SK-N-SH (cell line): ENCODE data around the gene POTEF. TPM values are rescaled to one million over a fixed set of nuclear protein-coding genes. Genes with fewer than 3 reads are reported as not detected.
"Not testable (repeated sequence)": the region's sequence is repeated elsewhere in the genome, so short reads cannot be mapped to it uniquely, and the experiment has no call there.

ENCODE experiments used
- CTCF ChIA-PET: fragments of 300-600, 350-600 bp; formaldehyde crosslinking; extraction: SDS; loops from one replicate; lab custom pipeline; 2021; lab: Yijun Ruan, JAX
- POLR2A ChIA-PET: fragments of 350-600 bp; sonication (Branson Sonifier 250); formaldehyde crosslinking; extraction: SDS; loops from one replicate; lab custom pipeline; 2020; ENCODE audit warnings: antibody characterized with exemption, inconsistent platforms; lab: Yijun Ruan, JAX
- DNase-seq: peaks from one replicate; pipeline ENCODE4 v3.0.0; 2012
- H2AFZ ChIP-seq: fragments of 200-600 bp; sonication (generic); 2 replicates; pipeline ENCODE4 v1.8.1; 2016; ENCODE audit warnings: antibody characterized with exemption, mild to moderate bottlenecking, low read depth
- H3F3A ChIP-seq: fragments of 200-600 bp; sonication (generic); replicated peaks from 2 replicates; pipeline ENCODE3; 2016; ENCODE audit warnings: antibody characterized with exemption, mild to moderate bottlenecking; ENCODE audit not compliant: insufficient read depth
- H3K27ac ChIP-seq, 2 experiments: fragments of 200-500 bp in 1 of 2; fragments of 200-600 bp in 1 of 2; sonication (Bioruptor generic) in 1 of 2; sonication (generic), shearing (Covaris generic) in 1 of 2; 2 replicates each; pipeline versions ENCODE4 v1.5.1 to v1.6.1; 2014 to 2016; ENCODE audit warnings: low read depth in 2 of 2, inconsistent platforms in 1 of 2, low read length in 1 of 2, mild to moderate bottlenecking in 1 of 2, mixed read lengths in 1 of 2
- H3K27me3 ChIP-seq: fragments of 200-600 bp; sonication (generic), shearing (Covaris generic); 2 replicates; pipeline ENCODE4 v1.6.1; 2016; ENCODE audit warnings: mixed run types; ENCODE audit not compliant: insufficient read depth
- H3K36me3 ChIP-seq, 2 experiments: fragments of 200-500 bp in 1 of 2; fragments of 200-600 bp in 1 of 2; sonication (Bioruptor generic) in 1 of 2; sonication (generic) in 1 of 2; replicated peaks in 1 of 2; 2 replicates each; pipeline versions ENCODE3 to v1.5.1; 2014 to 2016; ENCODE audit warnings: low read length in 1 of 2, mild to moderate bottlenecking in 1 of 2; ENCODE audit not compliant: insufficient read depth in 2 of 2, control insufficient read depth in 1 of 2
- H3K4me1 ChIP-seq, 2 experiments: fragments of 200-500 bp in 1 of 2; fragments of 200-600 bp in 1 of 2; sonication (Bioruptor generic) in 1 of 2; sonication (generic), shearing (Covaris generic) in 1 of 2; 2 replicates each; pipeline versions ENCODE4 v1.5.1 to v1.6.1; 2014 to 2016; ENCODE audit warnings: low read depth in 1 of 2, low read length in 1 of 2, mixed run types in 1 of 2; ENCODE audit not compliant: insufficient read depth in 2 of 2, control insufficient read depth in 1 of 2
- H3K4me2 ChIP-seq: fragments of 200-600 bp; sonication (generic), shearing (Covaris generic); 2 replicates; pipeline ENCODE4 v1.6.1; 2017; ENCODE audit warnings: mixed run types
- H3K4me3 ChIP-seq, 2 experiments: fragments of 200-500 bp in 1 of 2; fragments of 200-600 bp in 1 of 2; sonication (Bioruptor generic) in 1 of 2; sonication (generic), shearing (Covaris generic) in 1 of 2; 2 replicates each; pipeline versions ENCODE4 v1.5.1 to v1.8.1; 2014 to 2016; ENCODE audit warnings: low read depth in 2 of 2, inconsistent platforms in 1 of 2, low read length in 1 of 2, mild to moderate bottlenecking in 1 of 2, mixed read lengths in 1 of 2, moderate library complexity in 1 of 2
- H3K79me2 ChIP-seq: fragments of 200-600 bp; sonication (generic); 2 replicates; pipeline ENCODE4 v1.8.1; 2017; ENCODE audit warnings: mild to moderate bottlenecking; ENCODE audit not compliant: insufficient read depth
- H3K9ac ChIP-seq: fragments of 200-600 bp; sonication (generic); 2 replicates; pipeline ENCODE4 v1.6.1; 2017; ENCODE audit warnings: mixed run types
- H3K9me2 ChIP-seq: fragments of 200-600 bp; sonication (generic); 2 replicates; pipeline ENCODE4 v1.6.1; 2017; ENCODE audit warnings: mixed run types
- H3K9me3 ChIP-seq: fragments of 200-600 bp; sonication (generic); 2 replicates; pipeline ENCODE4 v1.6.1; 2017; ENCODE audit warnings: mixed run types, mild to moderate bottlenecking, moderate library complexity
- H4K20me1 ChIP-seq: fragments of 200-600 bp; sonication (generic); 2 replicates; pipeline ENCODE4 v1.6.1; 2017; ENCODE audit warnings: mild to moderate bottlenecking, mixed run types; ENCODE audit not compliant: insufficient read depth
- CTCF ChIP-seq: fragments of 200-600 bp; sonication (generic); IDR thresholded peaks from 2 replicates; pipeline ENCODE4 v1.6.1; 2017; ENCODE audit warnings: antibody characterized with exemption, mild to moderate bottlenecking, moderate library complexity
- IRF3 ChIP-seq: fragments of 150-350 bp; IDR thresholded peaks from 2 replicates; pipeline ENCODE4 v1.6.1; 2016; ENCODE audit warnings: mild to moderate bottlenecking, low read depth, low read length
- PBX3 ChIP-seq: IDR thresholded peaks from 2 replicates; pipeline ENCODE4; 2012
- RCOR1 ChIP-seq: fragments of 150-350 bp; IDR thresholded peaks from 2 replicates; pipeline ENCODE4 v1.6.1; 2017; ENCODE audit warnings: antibody characterized with exemption, low read length
- RFX5 ChIP-seq: IDR thresholded peaks from 2 replicates; pipeline ENCODE4 v1.6.1; 2012; ENCODE audit warnings: mild to moderate bottlenecking, improper control_type of control experiment, low read length
- TEAD4 ChIP-seq: IDR thresholded peaks from 2 replicates; pipeline ENCODE4 v1.4.0; 2012; ENCODE audit warnings: mild to moderate bottlenecking, borderline replicate concordance; ENCODE audit not compliant: insufficient read depth
- WGBS: methylation state at CpG from one replicate; pipeline ENCODE4 v1.1.6; 2017; ENCODE audit warnings: low lambda C conversion rate; 5-methylcytosine and 5-hydroxymethylcytosine counted together
- polyA plus RNA-seq, 3 experiments: library from polyadenylated mRNA; depleted of rRNA; stranded (reverse); fragments of >200 nt; gene quantifications; 2 replicates each; pipeline ENCODE4 v1.2.3, GENCODE V29; 2012

POTEF gene
- polyA plus RNA-seq, 1 of the 3 experiments (the other 2 are of a cell fraction) = not detected

- TF ChIP-seq RCOR1 (no peak), RFX5 (no peak), TEAD4 (no peak), PBX3 (no peak), IRF3 (no peak), CTCF (no peak)
- H3K79me2 ChIP-seq = no peaks in the 10 kb centered on the region
- H2AFZ ChIP-seq = no peak overlapping the region
- CTCF ChIA-PET = interaction anchor here (0.8 kb wide), 1 partner anchor 199 kb away, joined by 3 read pairs; no protein-coding TSS in a partner anchor
- H3K36me3 ChIP-seq = no peaks in the 10 kb centered on the region
- no peaks in the 10 kb centered on the region for H3K27me3 ChIP-seq
- H3K9me3 ChIP-seq = no peaks in the 10 kb centered on the region
- POLR2A ChIA-PET = no interaction called here
- whole genome bisulfite sequencing = 100% methylated on average over 7 of the region's 15 CpGs
- H3K4me2 ChIP-seq = no peak overlapping the region
- no peak overlapping the region; a peak in 1 of 4 replicates for H3K27ac ChIP-seq
- H3K9ac ChIP-seq = no peak overlapping the region
- no peaks in the 10 kb centered on the region for H3K9me2 ChIP-seq
- H3K4me3 ChIP-seq = no peak overlapping the region
- DNase-seq = no peak
- no peaks in the 10 kb centered on the region for H4K20me1 ChIP-seq
- H3F3A ChIP-seq = no peaks in the 10 kb centered on the region
- H3K4me1 ChIP-seq = peaks cover 0 to 29% of the 10 kb centered on the region in 2 experiments; a peak in 1 of 4 replicates
These were observed 6.9 kb upstream of the POTEF start for GRCh38 chr2:130135692-130136541.

GRCh38 chr2:130128464-130128863 is 558 bp downstream of the POTEF start:
- WGBS = 75% methylated on average over 11 of the region's 14 CpGs
- DNase-seq, H3K79me2 ChIP-seq: not testable (repeated sequence)

GRCh38 chr2:130127726-130128125 is 1.3 kb downstream of the POTEF start:
- H3K4me3 ChIP-seq, H3K79me2 ChIP-seq, POLR2A ChIA-PET, H2AFZ ChIP-seq, H3F3A ChIP-seq, H3K36me3 ChIP-seq, H3K9me2 ChIP-seq, H3K27ac ChIP-seq, H3K9ac ChIP-seq, H3K4me2 ChIP-seq, DNase-seq, H4K20me1 ChIP-seq, H3K4me1 ChIP-seq, H3K27me3 ChIP-seq, CTCF ChIA-PET, H3K9me3 ChIP-seq: not testable (repeated sequence)
- WGBS = no CpG with 5 or more reads among the region's 9 CpGs

More at GRCh38 chr2:130128464-130128863, 558 bp downstream of the POTEF start:
- H2AFZ ChIP-seq, H3K27ac ChIP-seq, H3F3A ChIP-seq, H4K20me1 ChIP-seq, H3K4me2 ChIP-seq, H3K36me3 ChIP-seq, H3K27me3 ChIP-seq, POLR2A ChIA-PET, CTCF ChIA-PET, H3K4me1 ChIP-seq, H3K9ac ChIP-seq, H3K4me3 ChIP-seq, H3K9me3 ChIP-seq, H3K9me2 ChIP-seq: not testable (repeated sequence)

- DNase-seq, H4K20me1 ChIP-seq, H3K9ac ChIP-seq, POLR2A ChIA-PET, H3K4me2 ChIP-seq, H3K9me2 ChIP-seq, H2AFZ ChIP-seq, H3K27ac ChIP-seq, H3K4me1 ChIP-seq, H3F3A ChIP-seq, H3K79me2 ChIP-seq, H3K9me3 ChIP-seq, H3K36me3 ChIP-seq, H3K27me3 ChIP-seq, CTCF ChIA-PET, H3K4me3 ChIP-seq: not testable (repeated sequence)
- WGBS = 96% methylated on average over 25 of the region's 45 CpGs
These were observed 8.1 kb downstream of the POTEF start for GRCh38 chr2:130120924-130121323.
